MG63 (cell line): ENCODE results near the gene RNF5. TPM values are rescaled to one million over a fixed set of nuclear protein-coding genes. Genes with fewer than 3 reads are reported as not detected.
A peak's percentile ranks its signal among the peaks of the same experiment; 100 is the strongest.
"Not testable (repeated sequence)": the region's sequence is repeated elsewhere in the genome, so short reads cannot be mapped to it uniquely, and the experiment has no call there.

Source experiments
- DNase-seq: peaks from one replicate; pipeline ENCODE4 v3.0.0-alpha.2; 2020
- H3K27me3 ChIP-seq: fragments of 250-450 bp; sonication (Bioruptor Pico); 2 replicates; pipeline ENCODE4 v1.5.1; 2020; ENCODE audit warnings: mild to moderate bottlenecking, moderate library complexity
- H3K36me3 ChIP-seq: fragments of 250-450 bp; sonication (Bioruptor Pico); 2 replicates; pipeline ENCODE4 v1.5.1; 2020; ENCODE audit warnings: mild to moderate bottlenecking, moderate library complexity
- H3K4me3 ChIP-seq: fragments of 250-450 bp; sonication (Bioruptor Pico); 2 replicates; pipeline ENCODE4 v1.5.1; 2020; ENCODE audit warnings: mild to moderate bottlenecking, moderate library complexity
- H3K9me3 ChIP-seq: fragments of 250-450 bp; sonication (Bioruptor Pico); 2 replicates; pipeline ENCODE4 v1.5.1; 2020; ENCODE audit warnings: mild to moderate bottlenecking, moderate library complexity
- total RNA-seq: library from RNA; depleted of rRNA; stranded (reverse); fragments of >200 nt; shearing (Covaris generic); gene quantifications from 2 replicates; pipeline ENCODE4 v1.2.3, GENCODE V29; 2014; ENCODE audit warnings: low replicate concordance

The RNF5 gene
- total RNA-seq, 1 experiment from 2014 or later = 38.3 TPM

GRCh38 chr6:32182555-32182981, 4.4 kb downstream of the RNF5 start:
- no peaks in the 10 kb centered on the region for H3K9me3 ChIP-seq
- no peak for DNase-seq
- H3K36me3 ChIP-seq = peaks cover 5% of the 10 kb centered on the region; the same call in 1 of the 2 replicates
- no peak overlapping the region for H3K4me3 ChIP-seq
- no peaks in the 10 kb centered on the region for H3K27me3 ChIP-seq

- H3K27me3 ChIP-seq = no peaks in the 10 kb centered on the region
- H3K36me3 ChIP-seq = peaks cover 5% of the 10 kb centered on the region; the same call in 1 of the 2 replicates
- H3K4me3 ChIP-seq = no peak overlapping the region
- H3K9me3 ChIP-seq = no peaks in the 10 kb centered on the region
- no peak for DNase-seq
Measured at GRCh38 chr6:32183030-32183429, 4.8 kb downstream of the RNF5 start.

- Histone ChIP-seq H3K36me3 (peaks cover 5% of the 10 kb centered on the region; the same call in 1 of the 2 replicates), H3K4me3 (no peak overlapping the region), H3K9me3 (no peaks in the 10 kb centered on the region), H3K27me3 (no peaks in the 10 kb centered on the region)
- no peak for DNase-seq
Measured at GRCh38 chr6:32183483-32184083, 5.4 kb downstream of the RNF5 start.

GRCh38 chr6:32184084-32184640, 6.0 kb downstream of the RNF5 start, which contains the start of gene AGER:
AGER (minus strand) TSS chr6:32184253; CDS start chr6:32184222, 31 bp downstream.
- Histone ChIP-seq H3K27me3 (no peaks in the 10 kb centered on the region), H3K4me3 (no peak within 1 kb of the TSS), H3K9me3 (no peaks in the 10 kb centered on the region), H3K36me3 (peaks cover 5% of the 10 kb centered on the region; the same call in 1 of the 2 replicates)
- DNase-seq = no peak

GRCh38 chr6:32185681-32186131, 7.5 kb downstream of the RNF5 start:
- DNase-seq, H3K36me3 ChIP-seq, H3K27me3 ChIP-seq, H3K4me3 ChIP-seq, H3K9me3 ChIP-seq: not testable (repeated sequence)

- not testable (repeated sequence) for H3K36me3 ChIP-seq, DNase-seq, H3K4me3 ChIP-seq, H3K27me3 ChIP-seq, H3K9me3 ChIP-seq
Measured at GRCh38 chr6:32186151-32186840, 8.1 kb downstream of the RNF5 start.

GRCh38 chr6:32187009-32187709, 9.0 kb downstream of the RNF5 start:
- Histone ChIP-seq H3K4me3 (no peak overlapping the region), H3K9me3 (no peaks in the 10 kb centered on the region), H3K27me3 (no peaks in the 10 kb centered on the region), H3K36me3 (peaks cover 5% of the 10 kb centered on the region; the same call in 1 of the 2 replicates)
- no peak for DNase-seq

GRCh38 chr6:32187725-32188380, 9.6 kb downstream of the RNF5 start:
- H3K27me3 ChIP-seq, H3K36me3 ChIP-seq, H3K9me3 ChIP-seq, DNase-seq, H3K4me3 ChIP-seq: not testable (repeated sequence)

GRCh38 chr6:32188381-32189068, 10.3 kb downstream of the RNF5 start:
- peak overlapping the region; percentile 59 for H3K4me3 ChIP-seq
- H3K27me3 ChIP-seq = no peaks in the 10 kb centered on the region
- no peak for DNase-seq
- no peaks in the 10 kb centered on the region for H3K9me3 ChIP-seq
- H3K36me3 ChIP-seq = peaks cover 5% of the 10 kb centered on the region; the same call in 1 of the 2 replicates

- DNase-seq = no peak
- no peaks in the 10 kb centered on the region for H3K9me3 ChIP-seq
- peaks cover 5% of the 10 kb centered on the region; the same call in 1 of the 2 replicates for H3K36me3 ChIP-seq
- no peaks in the 10 kb centered on the region for H3K27me3 ChIP-seq
- H3K4me3 ChIP-seq = peak overlapping the region; percentile 59
Measured at GRCh38 chr6:32189069-32189741, 11.0 kb downstream of the RNF5 start.

GRCh38 chr6:32189742-32190053, 11.5 kb downstream of the RNF5 start:
- Histone ChIP-seq H3K9me3 (no peaks in the 10 kb centered on the region), H3K27me3 (no peaks in the 10 kb centered on the region), H3K36me3 (peaks cover 5% of the 10 kb centered on the region; the same call in 1 of the 2 replicates), H3K4me3 (peak overlapping the region; percentile 59)
- no peak for DNase-seq

GRCh38 chr6:32190054-32190851, 12.0 kb downstream of the RNF5 start, which contains the start of gene PBX2:
PBX2 (minus strand) TSS chr6:32190202; CDS start chr6:32189915, 287 bp downstream.
- Histone ChIP-seq H3K27me3 (no peaks in the 10 kb centered on the region), H3K9me3 (no peaks in the 10 kb centered on the region), H3K4me3 (peak within 1 kb of the TSS; percentile 59)

GRCh38 chr6:32190911-32191677, 12.9 kb downstream of the RNF5 start:
- Histone ChIP-seq H3K27me3 (no peaks in the 10 kb centered on the region), H3K9me3 (no peaks in the 10 kb centered on the region), H3K36me3 (peaks cover 5% of the 10 kb centered on the region; the same call in 1 of the 2 replicates), H3K4me3 (no peak overlapping the region)
- no peak for DNase-seq

More at GRCh38 chr6:32190054-32190851, 12.0 kb downstream of the RNF5 start, which contains the start of gene PBX2:
- H3K36me3 ChIP-seq = peaks cover 5% of the 10 kb centered on the region; the same call in 1 of the 2 replicates
- peak; percentile 83 for DNase-seq
